Nephron (organoid): ENCODE measurements around the gene EIF4E1B.

ENCODE experiments used
- H3K27ac Mint-ChIP-seq, 3 experiments: 2 replicates each; pipeline ENCODE4 v1.8.0; 2020; ENCODE audit warnings: mixed read lengths in 3 of 3, mild to moderate bottlenecking in 2 of 3, moderate library complexity in 1 of 3
- H3K27me3 Mint-ChIP-seq: 2 replicates; pipeline ENCODE4 v1.8.0; 2021; ENCODE audit warnings: low read depth, mild to moderate bottlenecking, moderate library complexity, mixed read lengths
- H3K36me3 Mint-ChIP-seq: 2 replicates; pipeline ENCODE4 v1.8.0; 2020; ENCODE audit warnings: low read depth, mixed read lengths
- H3K4me1 Mint-ChIP-seq: 2 replicates; pipeline ENCODE4 v1.8.0; 2020; ENCODE audit warnings: mixed read lengths
- H3K4me3 Mint-ChIP-seq, 3 experiments: 2 replicates each; pipeline ENCODE4 v1.8.0; 2020; ENCODE audit warnings: mild to moderate bottlenecking in 3 of 3, mixed read lengths in 3 of 3, moderate library complexity in 2 of 3
- H3K9me3 Mint-ChIP-seq: 2 replicates; pipeline ENCODE4 v1.8.0; 2020; ENCODE audit warnings: mixed read lengths
- TF ChIP-seq, protein P1 (sequence below), 3 experiments: fragments of 200-600 bp; sonication (generic); IDR thresholded peaks; one replicate each; pipeline ENCODE4 v1.5.0; 2021; ENCODE audit warnings: antibody characterized with exemption in 3 of 3; ENCODE audit not compliant: unreplicated experiment in 3 of 3

The EIF4E1B gene

DNA sequence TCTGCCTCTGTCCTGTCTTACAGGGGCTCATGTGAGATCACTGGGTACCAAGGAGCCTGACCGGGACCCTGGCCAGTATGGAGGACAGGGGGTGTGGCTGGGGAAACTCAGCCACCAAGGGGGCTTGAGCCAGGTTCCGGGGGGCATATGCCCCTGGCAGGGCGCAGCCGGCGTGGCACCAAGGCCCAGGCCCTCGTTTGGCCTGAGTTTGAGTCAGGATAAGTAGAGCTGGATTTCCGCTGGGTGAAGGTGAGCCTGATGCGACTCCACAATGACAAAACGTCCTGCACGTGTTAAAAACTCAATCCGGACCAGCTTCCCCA lies 16.2 kb downstream of the EIF4E1B start:
- no peaks in the 10 kb centered on the region for H3K9me3 Mint-ChIP-seq
- H3K27me3 Mint-ChIP-seq: peaks cover 3% of the 10 kb centered on the region
- TF ChIP-seq, protein P1, sequence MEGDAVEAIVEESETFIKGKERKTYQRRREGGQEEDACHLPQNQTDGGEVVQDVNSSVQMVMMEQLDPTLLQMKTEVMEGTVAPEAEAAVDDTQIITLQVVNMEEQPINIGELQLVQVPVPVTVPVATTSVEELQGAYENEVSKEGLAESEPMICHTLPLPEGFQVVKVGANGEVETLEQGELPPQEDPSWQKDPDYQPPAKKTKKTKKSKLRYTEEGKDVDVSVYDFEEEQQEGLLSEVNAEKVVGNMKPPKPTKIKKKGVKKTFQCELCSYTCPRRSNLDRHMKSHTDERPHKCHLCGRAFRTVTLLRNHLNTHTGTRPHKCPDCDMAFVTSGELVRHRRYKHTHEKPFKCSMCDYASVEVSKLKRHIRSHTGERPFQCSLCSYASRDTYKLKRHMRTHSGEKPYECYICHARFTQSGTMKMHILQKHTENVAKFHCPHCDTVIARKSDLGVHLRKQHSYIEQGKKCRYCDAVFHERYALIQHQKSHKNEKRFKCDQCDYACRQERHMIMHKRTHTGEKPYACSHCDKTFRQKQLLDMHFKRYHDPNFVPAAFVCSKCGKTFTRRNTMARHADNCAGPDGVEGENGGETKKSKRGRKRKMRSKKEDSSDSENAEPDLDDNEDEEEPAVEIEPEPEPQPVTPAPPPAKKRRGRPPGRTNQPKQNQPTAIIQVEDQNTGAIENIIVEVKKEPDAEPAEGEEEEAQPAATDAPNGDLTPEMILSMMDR (IDR thresholded peaks at IDR 0.05; ENCODE audit: unreplicated experiment in 3 of 3): no peak
- peak overlapping the region; percentile 71 to 91 (median 72) for H3K27ac Mint-ChIP-seq
- peak overlapping the region; percentile 80 to 84 (median 83) for H3K4me3 Mint-ChIP-seq
- H3K4me1 Mint-ChIP-seq: peaks cover 9% of the 10 kb centered on the region
- H3K36me3 Mint-ChIP-seq: no peaks in the 10 kb centered on the region

DNA sequence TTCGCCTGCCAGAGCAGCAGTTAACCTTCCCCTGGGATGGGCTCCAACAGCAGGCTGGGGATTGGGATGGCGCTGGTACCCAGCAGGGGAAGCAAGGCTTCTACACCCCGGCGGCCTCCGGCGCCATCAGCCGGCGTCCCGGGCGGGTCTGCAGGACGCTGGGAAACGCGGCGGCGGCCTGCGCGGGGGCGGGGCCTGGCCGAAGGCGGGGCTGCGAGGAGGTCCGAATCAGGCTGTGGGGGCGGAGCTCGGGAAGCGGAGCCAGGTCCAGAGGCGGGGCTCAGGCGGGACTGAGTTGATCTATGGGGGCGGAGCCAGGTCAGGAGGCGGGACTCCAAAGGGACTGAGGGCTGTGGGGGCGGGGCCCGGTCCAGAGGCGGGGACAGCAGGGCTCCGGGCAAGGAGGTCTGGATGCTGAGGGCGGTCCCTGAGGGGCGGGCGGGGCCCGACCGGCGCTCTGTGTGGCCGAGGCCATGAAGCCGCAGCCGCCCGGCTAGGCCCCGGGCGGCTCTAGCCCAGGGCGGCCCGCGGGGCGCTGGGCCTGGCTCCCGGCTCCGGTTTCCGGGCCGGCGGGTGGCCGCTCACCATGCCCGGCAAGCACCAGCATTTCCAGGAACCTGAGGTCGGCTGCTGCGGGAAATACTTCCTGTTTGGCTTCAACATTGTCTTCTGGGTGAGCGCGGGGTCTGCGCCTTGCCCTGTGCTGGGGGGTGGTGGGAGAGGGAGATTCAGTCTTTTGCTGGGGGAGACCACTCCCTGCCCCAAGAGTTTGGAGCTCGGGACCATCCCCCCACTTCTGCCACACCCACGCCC lies 16.8 kb downstream of the EIF4E1B start, which contains the start of gene TSPAN17:
TSS of gene TSPAN17 (plus strand) at position 455 of the 813 bp plus-strand sequence. CDS start at position 587, 132 bp downstream.
- TF ChIP-seq, protein P1 (IDR thresholded peaks at IDR 0.05; ENCODE audit: unreplicated experiment in 3 of 3): peak in 1 of 3 experiments; percentile 10

DNA sequence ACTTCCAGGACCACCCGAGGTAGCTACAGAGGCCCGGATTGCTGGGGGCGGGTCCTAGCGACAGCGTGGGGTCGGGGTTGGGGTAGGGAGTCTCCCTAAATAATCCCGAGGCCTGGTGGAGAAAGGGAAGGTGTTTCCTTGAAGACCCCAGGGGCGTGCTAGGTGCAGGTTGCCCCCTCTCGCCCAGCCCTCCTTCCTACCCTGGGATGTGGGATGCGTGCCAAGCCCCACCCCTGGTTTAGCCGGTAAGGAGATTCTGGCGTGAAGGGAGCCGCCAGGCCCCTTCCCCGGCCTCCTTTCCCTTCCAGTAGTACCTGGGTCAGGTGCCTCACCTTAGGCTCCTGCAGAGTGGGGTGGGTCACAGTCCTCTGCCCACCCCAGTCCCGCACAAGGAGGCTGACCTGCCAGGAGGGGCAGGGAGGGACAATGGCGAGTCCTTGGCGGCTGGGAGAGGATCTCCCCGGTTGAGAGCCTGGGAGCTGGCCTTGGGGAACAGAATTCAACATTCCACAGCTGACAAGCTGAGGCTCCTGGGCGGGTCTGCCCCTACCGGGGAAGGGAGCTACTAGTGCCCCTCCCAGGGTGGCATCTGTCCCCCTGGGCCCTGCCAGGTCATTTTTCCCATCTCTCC lies 17.5 kb downstream of the EIF4E1B start:
- Mint-ChIP-seq H3K9me3 (no peaks in the 10 kb centered on the region), H3K4me3 (peak overlapping the region; percentile 89 to 92 (median 92)), H3K27ac (peak overlapping the region; percentile 71 to 85 (median 78))

More for the DNA sequence above, 16.8 kb downstream of the EIF4E1B start, which contains the start of gene TSPAN17:
- Mint-ChIP-seq H3K27ac (peak within 1 kb of the TSS; percentile 72 to 91 (median 78)), H3K4me1 (peaks cover 12% of the 10 kb centered on the region), H3K27me3 (peaks cover 3% of the 10 kb centered on the region), H3K36me3 (no peaks in the 10 kb centered on the region), H3K4me3 (peak within 1 kb of the TSS; percentile 89 to 92 (median 92)), H3K9me3 (no peaks in the 10 kb centered on the region)

DNA sequence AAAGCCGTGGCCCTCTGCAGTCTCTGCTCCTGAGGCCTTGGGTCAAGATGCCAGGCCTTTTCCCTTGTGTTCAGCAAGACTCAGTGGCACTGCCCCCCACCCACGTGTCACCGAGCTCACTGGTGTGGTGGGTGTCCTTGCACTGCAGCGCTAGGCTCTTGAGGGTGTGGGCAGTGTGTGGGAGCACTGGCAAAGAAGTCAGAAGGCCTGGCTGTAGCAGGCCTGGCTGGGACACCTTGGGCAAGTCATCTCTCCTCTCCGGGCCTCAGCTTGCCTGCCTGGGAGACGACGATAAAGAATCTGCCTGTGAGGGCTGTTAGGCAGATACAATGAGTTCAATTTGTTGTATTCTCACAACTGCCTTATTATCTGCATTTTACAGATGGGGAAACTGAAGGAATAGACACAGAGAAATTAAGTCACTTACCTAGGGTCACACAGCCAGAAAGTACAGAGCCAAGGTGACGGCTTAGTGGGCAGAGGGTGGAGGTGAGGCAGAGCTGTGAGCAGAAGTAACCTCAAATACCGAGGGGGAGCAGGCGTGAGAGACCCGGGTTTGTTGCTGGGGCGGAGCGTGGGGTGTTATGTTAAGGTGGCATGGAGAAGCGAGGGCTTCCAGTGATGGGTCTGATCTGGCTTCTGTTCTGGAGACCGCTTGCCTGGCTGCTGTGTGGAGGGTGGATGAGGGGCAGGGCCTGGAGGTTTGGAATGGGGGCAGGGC lies 18.2 kb downstream of the EIF4E1B start:
- Mint-ChIP-seq H3K36me3 (peaks cover 5% of the 10 kb centered on the region), H3K27ac (peak overlapping the region in 1 of 3 experiments; percentile 44), H3K9me3 (no peaks in the 10 kb centered on the region), H3K27me3 (peaks cover 3% of the 10 kb centered on the region), H3K4me3 (peak overlapping the region; percentile 89 to 92 (median 92)), H3K4me1 (peaks cover 20% of the 10 kb centered on the region)
- TF ChIP-seq, protein P1 (IDR thresholded peaks at IDR 0.05; ENCODE audit: unreplicated experiment in 3 of 3): no peak

More for the DNA sequence above, 17.5 kb downstream of the EIF4E1B start:
- peaks cover 13% of the 10 kb centered on the region for H3K4me1 Mint-ChIP-seq
- peaks cover 3% of the 10 kb centered on the region for H3K27me3 Mint-ChIP-seq
- TF ChIP-seq, protein P1 (IDR thresholded peaks at IDR 0.05; ENCODE audit: unreplicated experiment in 3 of 3): no peak
- H3K36me3 Mint-ChIP-seq: no peaks in the 10 kb centered on the region

DNA sequence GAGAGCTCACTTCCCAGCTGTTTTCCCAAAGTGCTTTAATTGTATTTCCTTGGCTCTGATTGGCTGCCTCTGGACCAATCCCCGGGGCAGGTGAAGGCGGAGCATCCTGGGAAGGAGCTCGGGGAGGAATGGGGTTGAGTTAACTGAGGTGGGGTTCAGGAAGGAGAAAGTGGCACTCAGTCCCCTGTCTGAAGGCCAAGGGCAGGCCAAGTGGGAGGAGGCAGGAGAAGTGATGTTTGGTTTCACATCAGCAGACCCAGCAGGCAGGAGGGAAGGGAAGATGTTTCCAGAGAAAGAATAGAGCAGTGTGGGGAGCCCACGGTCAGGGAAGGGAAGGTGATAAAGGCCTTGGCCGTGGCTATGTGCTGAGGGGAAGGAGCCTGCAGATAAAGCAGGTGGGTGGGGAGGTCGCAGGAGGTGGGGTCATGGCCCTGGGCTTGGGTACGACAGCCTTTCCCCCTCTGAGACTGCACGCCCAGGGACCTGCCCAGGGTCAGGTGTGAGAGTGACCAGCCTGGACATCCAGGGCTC lies 19.9 kb downstream of the EIF4E1B start:
- Mint-ChIP-seq H3K27ac (no peak overlapping the region), H3K27me3 (no peaks in the 10 kb centered on the region), H3K4me1 (peaks cover 24% of the 10 kb centered on the region), H3K9me3 (no peaks in the 10 kb centered on the region), H3K4me3 (peak overlapping the region in 2 of 3 experiments; percentile 10 to 13), H3K36me3 (peaks cover 5% of the 10 kb centered on the region)
- TF ChIP-seq, protein P1 (IDR thresholded peaks at IDR 0.05; ENCODE audit: unreplicated experiment in 3 of 3): no peak
